ENCODE measurements around the gene PREX1. TPM values are rescaled to one million over a fixed set of nuclear protein-coding genes. Genes with fewer than 3 reads are reported as not detected.

PREX1 gene
- total RNA-seq, 1 donor: 14.1 TPM

- TF ChIP-seq, protein P1, sequence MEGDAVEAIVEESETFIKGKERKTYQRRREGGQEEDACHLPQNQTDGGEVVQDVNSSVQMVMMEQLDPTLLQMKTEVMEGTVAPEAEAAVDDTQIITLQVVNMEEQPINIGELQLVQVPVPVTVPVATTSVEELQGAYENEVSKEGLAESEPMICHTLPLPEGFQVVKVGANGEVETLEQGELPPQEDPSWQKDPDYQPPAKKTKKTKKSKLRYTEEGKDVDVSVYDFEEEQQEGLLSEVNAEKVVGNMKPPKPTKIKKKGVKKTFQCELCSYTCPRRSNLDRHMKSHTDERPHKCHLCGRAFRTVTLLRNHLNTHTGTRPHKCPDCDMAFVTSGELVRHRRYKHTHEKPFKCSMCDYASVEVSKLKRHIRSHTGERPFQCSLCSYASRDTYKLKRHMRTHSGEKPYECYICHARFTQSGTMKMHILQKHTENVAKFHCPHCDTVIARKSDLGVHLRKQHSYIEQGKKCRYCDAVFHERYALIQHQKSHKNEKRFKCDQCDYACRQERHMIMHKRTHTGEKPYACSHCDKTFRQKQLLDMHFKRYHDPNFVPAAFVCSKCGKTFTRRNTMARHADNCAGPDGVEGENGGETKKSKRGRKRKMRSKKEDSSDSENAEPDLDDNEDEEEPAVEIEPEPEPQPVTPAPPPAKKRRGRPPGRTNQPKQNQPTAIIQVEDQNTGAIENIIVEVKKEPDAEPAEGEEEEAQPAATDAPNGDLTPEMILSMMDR (IDR thresholded peaks at IDR 0.05; ENCODE audit: extremely low read depth, low read depth, low read length): no peak
- Histone ChIP-seq H3K79me2 (ENCODE audit: insufficient read depth, low read length) (no peaks in the 10 kb centered on the region), H3K27ac (ENCODE audit: low read depth, low read length) (no peak overlapping the region), H2AFZ (ENCODE audit: low read length) (no peak overlapping the region), H3K4me2 (ENCODE audit: insufficient read depth, low read length) (no peak overlapping the region), H3K36me3 (ENCODE audit: insufficient read depth, low read length) (no peaks in the 10 kb centered on the region), H3K9me3 (ENCODE audit: low read depth, low read length) (no peaks in the 10 kb centered on the region), H3K4me1 (ENCODE audit: insufficient read depth, low read length) (no peaks in the 10 kb centered on the region), H3K27me3 (ENCODE audit: insufficient read depth, low read length) (no peaks in the 10 kb centered on the region), H4K20me1 (ENCODE audit: insufficient read depth, low read length) (peaks cover 4% of the 10 kb centered on the region), H3K4me3 (ENCODE audit: insufficient read depth, low read length) (no peak overlapping the region)
- no peak for DNase-seq (ENCODE audit: insufficient read length, low spot score, missing footprints)
Observed at GRCh38 chr20:48745330-48745729, 82.5 kb downstream of the PREX1 start.

DNA sequence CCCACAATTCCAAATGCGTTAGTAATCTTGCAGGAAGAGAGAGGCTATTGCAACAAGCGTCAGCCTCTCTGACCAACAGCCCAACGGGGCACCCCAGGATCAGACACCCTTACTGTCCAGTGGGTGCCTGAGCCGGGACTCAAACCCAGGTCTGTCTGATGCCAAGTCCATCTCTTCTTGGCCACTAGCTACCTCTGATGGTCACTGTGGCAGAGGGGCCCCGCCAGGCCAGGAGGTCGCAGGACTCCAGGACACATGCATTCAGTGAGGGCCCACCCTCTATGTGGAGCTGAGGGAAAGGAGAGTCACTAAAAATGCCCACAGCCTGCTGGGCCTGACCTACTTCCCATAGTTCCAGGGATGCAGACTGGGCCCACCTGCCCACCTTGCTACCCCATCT is 83.3 kb downstream of the PREX1 start:
- no peak overlapping the region for H3K4me2 ChIP-seq (ENCODE audit: insufficient read depth, low read length)
- H3K27ac ChIP-seq (ENCODE audit: low read depth, low read length): no peak overlapping the region
- no peak for DNase-seq (ENCODE audit: insufficient read length, low spot score, missing footprints)
- H3K36me3 ChIP-seq (ENCODE audit: insufficient read depth, low read length): no peaks in the 10 kb centered on the region
- TF ChIP-seq, protein P1 (IDR thresholded peaks at IDR 0.05; ENCODE audit: extremely low read depth, low read depth, low read length): no peak
- no peak overlapping the region for H3K4me3 ChIP-seq (ENCODE audit: insufficient read depth, low read length)
- H2AFZ ChIP-seq (ENCODE audit: low read length): no peak overlapping the region
- H4K20me1 ChIP-seq (ENCODE audit: insufficient read depth, low read length): peaks cover 4% of the 10 kb centered on the region
- H3K9me3 ChIP-seq (ENCODE audit: low read depth, low read length): no peaks in the 10 kb centered on the region
- H3K4me1 ChIP-seq (ENCODE audit: insufficient read depth, low read length): no peaks in the 10 kb centered on the region
- H3K79me2 ChIP-seq (ENCODE audit: insufficient read depth, low read length): no peaks in the 10 kb centered on the region
- no peaks in the 10 kb centered on the region for H3K27me3 ChIP-seq (ENCODE audit: insufficient read depth, low read length)

GRCh38 chr20:48743807-48744206 is 84.0 kb downstream of the PREX1 start:
- DNase-seq (ENCODE audit: insufficient read length, low spot score, missing footprints): no peak
- Histone ChIP-seq H3K9me3 (ENCODE audit: low read depth, low read length) (no peaks in the 10 kb centered on the region), H3K36me3 (ENCODE audit: insufficient read depth, low read length) (no peaks in the 10 kb centered on the region), H3K27ac (ENCODE audit: low read depth, low read length) (no peak overlapping the region), H3K4me1 (ENCODE audit: insufficient read depth, low read length) (no peaks in the 10 kb centered on the region), H3K27me3 (ENCODE audit: insufficient read depth, low read length) (no peaks in the 10 kb centered on the region), H3K4me3 (ENCODE audit: insufficient read depth, low read length) (no peak overlapping the region), H4K20me1 (ENCODE audit: insufficient read depth, low read length) (peaks cover 4% of the 10 kb centered on the region), H2AFZ (ENCODE audit: low read length) (no peak overlapping the region), H3K4me2 (ENCODE audit: insufficient read depth, low read length) (no peak overlapping the region), H3K79me2 (ENCODE audit: insufficient read depth, low read length) (no peaks in the 10 kb centered on the region)
- TF ChIP-seq, protein P1 (IDR thresholded peaks at IDR 0.05; ENCODE audit: extremely low read depth, low read depth, low read length): no peak

GRCh38 chr20:48742912-48743680 is 84.7 kb downstream of the PREX1 start:
- no peak overlapping the region for H3K27ac ChIP-seq (ENCODE audit: low read depth, low read length)
- no peak overlapping the region for H2AFZ ChIP-seq (ENCODE audit: low read length)
- no peaks in the 10 kb centered on the region for H3K79me2 ChIP-seq (ENCODE audit: insufficient read depth, low read length)
- H4K20me1 ChIP-seq (ENCODE audit: insufficient read depth, low read length): peaks cover 4% of the 10 kb centered on the region
- TF ChIP-seq, protein P1 (IDR thresholded peaks at IDR 0.05; ENCODE audit: extremely low read depth, low read depth, low read length): no peak
- H3K36me3 ChIP-seq (ENCODE audit: insufficient read depth, low read length): no peaks in the 10 kb centered on the region
- DNase-seq (ENCODE audit: insufficient read length, low spot score, missing footprints): no peak
- no peaks in the 10 kb centered on the region for H3K27me3 ChIP-seq (ENCODE audit: insufficient read depth, low read length)
- no peak overlapping the region for H3K4me3 ChIP-seq (ENCODE audit: insufficient read depth, low read length)
- H3K4me2 ChIP-seq (ENCODE audit: insufficient read depth, low read length): no peak overlapping the region
- no peaks in the 10 kb centered on the region for H3K4me1 ChIP-seq (ENCODE audit: insufficient read depth, low read length)
- H3K9me3 ChIP-seq (ENCODE audit: low read depth, low read length): no peaks in the 10 kb centered on the region

All from osteoblast (primary cell).